Muscle layer of colon (tissue), 2 donors: ENCODE measurements around the gene ACP1.
A peak's percentile ranks its signal among the peaks of the same experiment; 100 is the strongest.

ENCODE experiments used
- H3K27ac ChIP-seq: one replicate; pipeline ENCODE4 v1.7.0; 2013; ENCODE audit warnings: low read depth, mild to moderate bottlenecking, low read length, moderate library complexity
- H3K27me3 ChIP-seq, 2 donors: one replicate each; pipeline ENCODE4 v1.7.0; 2013; ENCODE audit warnings: low read length in 2 of 2, mild to moderate bottlenecking in 2 of 2; ENCODE audit not compliant: insufficient read depth in 2 of 2, control insufficient read depth in 1 of 2
- H3K36me3 ChIP-seq: one replicate; pipeline ENCODE4 v1.7.0; 2013; ENCODE audit warnings: mild to moderate bottlenecking, low read length; ENCODE audit not compliant: insufficient read depth
- H3K4me1 ChIP-seq: one replicate; pipeline ENCODE4 v1.7.0; 2013; ENCODE audit warnings: mild to moderate bottlenecking, low read length; ENCODE audit not compliant: insufficient read depth
- H3K4me3 ChIP-seq, 2 donors: one replicate each; pipeline ENCODE4 v1.7.0; 2013; ENCODE audit warnings: low read length in 2 of 2, low read depth in 1 of 2, mild to moderate bottlenecking in 1 of 2, moderate library complexity in 1 of 2
- H3K9ac ChIP-seq: one replicate; pipeline ENCODE4 v1.7.0; 2013; ENCODE audit warnings: low read length
- H3K9me3 ChIP-seq: one replicate; pipeline ENCODE4 v1.7.0; 2013; ENCODE audit warnings: mild to moderate bottlenecking, low read length
- donor health status: abdominal sarcoma.
- donor health status: Adenocarcinoma of cecum.

ACP1 gene

GRCh38 chr2:257429-257828 is 7.3 kb upstream of the ACP1 start:
- no peak overlapping the region for H3K9ac ChIP-seq
- no peaks in the 10 kb centered on the region for H3K4me1 ChIP-seq
- H3K36me3 ChIP-seq = no peaks in the 10 kb centered on the region

GRCh38 chr2:257842-258241 is 6.9 kb upstream of the ACP1 start:
- H3K4me3 ChIP-seq = no peak overlapping the region
- H3K36me3 ChIP-seq = no peaks in the 10 kb centered on the region
- H3K9ac ChIP-seq = no peak overlapping the region
- H3K4me1 ChIP-seq = no peaks in the 10 kb centered on the region
- no peaks in the 10 kb centered on the region for H3K27me3 ChIP-seq
- no peak overlapping the region for H3K27ac ChIP-seq
- H3K9me3 ChIP-seq = no peaks in the 10 kb centered on the region

More at GRCh38 chr2:257429-257828, 7.3 kb upstream of the ACP1 start:
- Histone ChIP-seq H3K27me3 (no peaks in the 10 kb centered on the region), H3K4me3 (no peak overlapping the region), H3K27ac (no peak overlapping the region), H3K9me3 (no peaks in the 10 kb centered on the region)

- no peak overlapping the region for H3K27ac ChIP-seq
- no peaks in the 10 kb centered on the region for H3K9me3 ChIP-seq
- H3K4me1 ChIP-seq = no peaks in the 10 kb centered on the region
- no peaks in the 10 kb centered on the region for H3K36me3 ChIP-seq
- no peaks in the 10 kb centered on the region for H3K27me3 ChIP-seq
- no peak overlapping the region for H3K4me3 ChIP-seq
- no peak overlapping the region for H3K9ac ChIP-seq
Observed at GRCh38 chr2:258933-259332, 5.8 kb upstream of the ACP1 start.

GRCh38 chr2:259789-260331 is 4.9 kb upstream of the ACP1 start:
- no peak overlapping the region for H3K27ac ChIP-seq
- no peaks in the 10 kb centered on the region for H3K4me1 ChIP-seq
- no peaks in the 10 kb centered on the region for H3K36me3 ChIP-seq
- no peak overlapping the region for H3K4me3 ChIP-seq
- H3K9ac ChIP-seq = no peak overlapping the region
- no peaks in the 10 kb centered on the region for H3K9me3 ChIP-seq
- no peaks in the 10 kb centered on the region for H3K27me3 ChIP-seq

GRCh38 chr2:260507-261161 is 4.1 kb upstream of the ACP1 start:
- no peak overlapping the region for H3K27ac ChIP-seq
- H3K4me1 ChIP-seq = peaks cover 3% of the 10 kb centered on the region

GRCh38 chr2:262117-262516 is 2.6 kb upstream of the ACP1 start:
- H3K27ac ChIP-seq = no peak overlapping the region
- no peak overlapping the region for H3K9ac ChIP-seq
- H3K36me3 ChIP-seq = no peaks in the 10 kb centered on the region
- no peaks in the 10 kb centered on the region for H3K27me3 ChIP-seq
- no peak overlapping the region for H3K4me3 ChIP-seq
- peaks cover 13% of the 10 kb centered on the region for H3K4me1 ChIP-seq
- H3K9me3 ChIP-seq = no peaks in the 10 kb centered on the region

More at GRCh38 chr2:260507-261161, 4.1 kb upstream of the ACP1 start:
- Histone ChIP-seq H3K9ac (no peak overlapping the region), H3K9me3 (no peaks in the 10 kb centered on the region), H3K36me3 (no peaks in the 10 kb centered on the region), H3K27me3 (no peaks in the 10 kb centered on the region), H3K4me3 (no peak overlapping the region)

GRCh38 chr2:263022-263738 is 1.6 kb upstream of the ACP1 start:
- Histone ChIP-seq H3K27ac (no peak overlapping the region), H3K4me3 (peak overlapping the region in 1 of 2 donors; percentile 97), H3K9ac (no peak overlapping the region), H3K36me3 (no peaks in the 10 kb centered on the region), H3K9me3 (no peaks in the 10 kb centered on the region), H3K4me1 (peaks cover 13% of the 10 kb centered on the region), H3K27me3 (no peaks in the 10 kb centered on the region)

GRCh38 chr2:263774-264492 is 814 bp upstream of the ACP1 start, which contains the start of gene SH3YL1:
SH3YL1 (minus strand) TSS chr2:264032; CDS start chr2:263984, 48 bp downstream.
- peaks cover 13% of the 10 kb centered on the region for H3K4me1 ChIP-seq
- peak within 1 kb of the TSS; percentile 74 for H3K27ac ChIP-seq

GRCh38 chr2:268323-268722 is 3.6 kb downstream of the ACP1 start:
- Histone ChIP-seq H3K9ac (no peak overlapping the region), H3K36me3 (peaks cover 10% of the 10 kb centered on the region), H3K27ac (no peak overlapping the region), H3K27me3 (no peaks in the 10 kb centered on the region), H3K4me1 (peaks cover 13% of the 10 kb centered on the region), H3K4me3 (no peak overlapping the region), H3K9me3 (no peaks in the 10 kb centered on the region)

More at GRCh38 chr2:263774-264492, 814 bp upstream of the ACP1 start, which contains the start of gene SH3YL1:
- peak within 1 kb of the TSS; percentile 85 for H3K9ac ChIP-seq
- no peaks in the 10 kb centered on the region for H3K27me3 ChIP-seq
- no peaks in the 10 kb centered on the region for H3K36me3 ChIP-seq
- H3K4me3 ChIP-seq = peak within 1 kb of the TSS; percentile 71 to 97
- H3K9me3 ChIP-seq = no peaks in the 10 kb centered on the region

- H3K4me3 ChIP-seq = no peak overlapping the region
- no peaks in the 10 kb centered on the region for H3K27me3 ChIP-seq
- no peak overlapping the region for H3K9ac ChIP-seq
- H3K27ac ChIP-seq = no peak overlapping the region
- H3K4me1 ChIP-seq = peaks cover 13% of the 10 kb centered on the region
- H3K9me3 ChIP-seq = no peaks in the 10 kb centered on the region
- H3K36me3 ChIP-seq = peaks cover 12% of the 10 kb centered on the region
Observed at GRCh38 chr2:269356-270030, 4.7 kb downstream of the ACP1 start.

GRCh38 chr2:270861-271260 is 6.1 kb downstream of the ACP1 start:
- Histone ChIP-seq H3K4me3 (no peak overlapping the region), H3K4me1 (peaks cover 7% of the 10 kb centered on the region), H3K27ac (no peak overlapping the region), H3K9me3 (no peaks in the 10 kb centered on the region), H3K27me3 (no peaks in the 10 kb centered on the region), H3K36me3 (peaks cover 14% of the 10 kb centered on the region), H3K9ac (no peak overlapping the region)
